Esophagus muscularis mucosa (tissue), 4 donors: Measurements from ENCODE around the gene PTRH2. TPM values are rescaled to one million over a fixed set of nuclear protein-coding genes. Genes with fewer than 3 reads are reported as not detected.
"Not testable (repeated sequence)": the region's sequence is repeated elsewhere in the genome, so short reads cannot be mapped to it uniquely, and the experiment has no call there.

Experiments
- DNase-seq: peaks from one replicate; pipeline ENCODE4 v3.0.0-alpha.2; 2017; ENCODE audit errors: extremely low spot score
- H3K27ac ChIP-seq, 4 donors: fragments of 200-600 bp; sonication (generic); replicated peaks in 1 of 4; 1 replicate in 3 of 4; 2 replicates in 1 of 4; pipeline ENCODE4 v1.5.1; 2016 to 2019; ENCODE audit warnings: mild to moderate bottlenecking in 1 of 4
- H3K27me3 ChIP-seq, 4 donors: fragments of 200-600 bp; sonication (generic); one replicate each; pipeline versions ENCODE4 v1.5.1 to v1.6.0; 2016 to 2019
- H3K36me3 ChIP-seq, 4 donors: fragments of 200-600 bp; sonication (generic); one replicate each; pipeline ENCODE4 v1.5.1; 2016 to 2019
- H3K4me1 ChIP-seq, 4 donors: fragments of 200-600 bp; sonication (generic); one replicate each; pipeline ENCODE4 v1.5.1; 2016 to 2019
- H3K4me3 ChIP-seq, 4 donors: fragments of 200-600 bp; sonication (generic); 1 replicate in 2 of 4; 2 replicates in 2 of 4; pipeline ENCODE4 v1.5.1; 2016 to 2019; ENCODE audit warnings: mild to moderate bottlenecking in 4 of 4, moderate library complexity in 1 of 4
- H3K9me3 ChIP-seq, 4 donors: fragments of 200-600 bp; sonication (generic); 1 replicate in 3 of 4; 2 replicates in 1 of 4; pipeline ENCODE4 v1.5.1; 2016 to 2019
- CTCF ChIP-seq, 3 experiments: fragments of 200-600 bp in 2 of 3; fragments of 450-650 bp in 1 of 3; sonication (generic) in 2 of 3; IDR thresholded peaks; one replicate each; pipeline ENCODE4 v1.5.1; 2017 to 2019; ENCODE audit warnings: antibody characterized with exemption in 3 of 3, mild to moderate bottlenecking in 2 of 3, moderate library complexity in 1 of 3
- EP300 ChIP-seq: sonication (generic); formaldehyde crosslinking; IDR thresholded peaks from one replicate; pipeline ENCODE4 v1.6.1; 2017; ENCODE audit warnings: antibody characterized with exemption
- POLR2A ChIP-seq: fragments of 450-650 bp; IDR thresholded peaks from one replicate; pipeline ENCODE4 v1.6.1; 2017; ENCODE audit warnings: antibody characterized with exemption, moderate library complexity, mild to moderate bottlenecking, low read depth
- POLR2AphosphoS5 ChIP-seq, 2 donors: sonication (generic); formaldehyde crosslinking; IDR thresholded peaks; one replicate each; pipeline ENCODE4 v1.6.1; 2017; ENCODE audit warnings: antibody characterized with exemption in 2 of 2
- WGBS: methylation state at CpG from one replicate; pipeline ENCODE4 v1.1.5; 2018; 5-methylcytosine and 5-hydroxymethylcytosine counted together
- intact Hi-C: fragments of 100-400 bp; cut with DNase I; formaldehyde crosslinking; loops from one replicate; pipeline ENCODE4 v1.15.1; 2023
- total RNA-seq, 4 donors: library from RNA; depleted of rRNA; stranded (reverse); fragments of >200 nt; gene quantifications; one replicate each; pipeline versions ENCODE4 v1.1.0 to v1.2.1, GENCODE V29; 2016

PTRH2 gene
- total RNA-seq = 10 to 100 TPM; 11.4 to 31.1 (median 15.2) TPM

- intact Hi-C loops = no loop called here
- Histone ChIP-seq H3K9me3 (no peaks in the 10 kb centered on the region), H3K4me3 (peak within 1 kb of the TSS; percentile 76 to 92 (median 76)), H3K4me1 (peaks cover 29 to 52% (median 48%) of the 10 kb centered on the region in 4 donors), H3K36me3 (peaks cover 0 to 4% (median 0%) of the 10 kb centered on the region in 4 donors), H3K27me3 (no peaks in the 10 kb centered on the region), H3K27ac (peak within 1 kb of the TSS; percentile 90 to 96 (median 92))
- peak; percentile 99 for DNase-seq
- TF ChIP-seq POLR2A (peak; percentile 70), EP300 (no peak), CTCF (IDR thresholded peaks at IDR 0.05) (peak in 1 of 3 experiments; percentile 15), POLR2AphosphoS5 (IDR thresholded peaks at IDR 0.05) (peak; percentile 95 to 97)
- under 1% methylated on average over 36 of the region's 45 CpGs for WGBS
Observed at GRCh38 chr17:59707149-59707970, at the start of gene PTRH2, which contains the start of gene VMP1. PTRH2 (minus strand) TSS chr17:59707430; CDS start chr17:59697978, 9,452 bp downstream. VMP1 (plus strand) TSS chr17:59707654; CDS start chr17:59731447, 23,793 bp downstream.

GRCh38 chr17:59756236-59756818 lies 49.1 kb upstream of the PTRH2 start:
- Histone ChIP-seq H3K4me1 (peaks cover 4 to 28% (median 20%) of the 10 kb centered on the region in 4 donors), H3K36me3 (peaks cover 0 to 13% (median 5%) of the 10 kb centered on the region in 4 donors), H3K9me3 (no peaks in the 10 kb centered on the region), H3K4me3 (no peak overlapping the region), H3K27me3 (no peaks in the 10 kb centered on the region), H3K27ac (peak overlapping the region; percentile 39 to 54 (median 50))
- no peak for DNase-seq
- intact Hi-C loops = no loop called here
- WGBS = 59% methylated on average over 3 of the region's 3 CpGs
- TF ChIP-seq EP300 (no peak), POLR2AphosphoS5 (IDR thresholded peaks at IDR 0.05) (no peak)

- H3K4me1 ChIP-seq = peaks cover 4 to 28% (median 20%) of the 10 kb centered on the region in 4 donors
- H3K9me3 ChIP-seq, H3K4me3 ChIP-seq, intact Hi-C loops, H3K27me3 ChIP-seq, H3K36me3 ChIP-seq, DNase-seq: not testable (repeated sequence)
- H3K27ac ChIP-seq = peak overlapping the region in 1 of 4 donors; percentile 28
- 94% methylated on average over 12 of the region's 12 CpGs for whole genome bisulfite sequencing
Observed at GRCh38 chr17:59755069-59755468, 47.8 kb upstream of the PTRH2 start.

GRCh38 chr17:59754552-59754951 lies 47.3 kb upstream of the PTRH2 start:
- TF ChIP-seq EP300 (no peak), POLR2A (no peak), CTCF (IDR thresholded peaks at IDR 0.05) (no peak)

GRCh38 chr17:59753522-59754467 lies 46.6 kb upstream of the PTRH2 start:
- no peak for DNase-seq

More at GRCh38 chr17:59754552-59754951, 47.3 kb upstream of the PTRH2 start:
- H3K36me3 ChIP-seq = peaks cover 0 to 8% (median 3%) of the 10 kb centered on the region in 4 donors
- intact Hi-C loops = loop anchor here (5.0 kb wide), 1 partner anchor 83 kb away; no protein-coding TSS in a partner anchor
- H3K27ac ChIP-seq = peak overlapping the region in 2 of 4 donors; percentile 53
- no peak for DNase-seq
- H3K9me3 ChIP-seq = no peaks in the 10 kb centered on the region
- peaks cover 4 to 28% (median 20%) of the 10 kb centered on the region in 4 donors for H3K4me1 ChIP-seq
- H3K27me3 ChIP-seq = no peaks in the 10 kb centered on the region
- no peak overlapping the region for H3K4me3 ChIP-seq

More at GRCh38 chr17:59753522-59754467, 46.6 kb upstream of the PTRH2 start:
- peaks cover 0 to 8% (median under 1%) of the 10 kb centered on the region in 4 donors for H3K36me3 ChIP-seq
- peak overlapping the region; percentile 3 to 53 (median 42) for H3K27ac ChIP-seq
- 22% methylated on average over 3 of the region's 3 CpGs for WGBS
- H3K4me1 ChIP-seq = peaks cover 4 to 28% (median 20%) of the 10 kb centered on the region in 4 donors
- intact Hi-C loops = loop anchor here (5.0 kb wide), 1 partner anchor 84 kb away; no protein-coding TSS in a partner anchor
- no peaks in the 10 kb centered on the region for H3K27me3 ChIP-seq
- no peaks in the 10 kb centered on the region for H3K9me3 ChIP-seq
- TF ChIP-seq CTCF (IDR thresholded peaks at IDR 0.05) = peak; percentile 69 to 80 (median 70)
- no peak for TF ChIP-seq POLR2A
- peak overlapping the region in 2 of 4 donors; percentile 1 to 18 for H3K4me3 ChIP-seq
